ENCODE measurements around the gene ACMSD. TPM values are rescaled to one million over a fixed set of nuclear protein-coding genes. Genes with fewer than 3 reads are reported as not detected.

Gene ACMSD
- total and polyA plus RNA-seq, 10 of the 15 experiments (the other 5 are each of a cell fraction or from before 2014, with no cell fraction given) = 0.08 TPM; not detected in 9

- WGBS (ENCODE audit: insufficient coverage, insufficient replicate concordance, low lambda C conversion rate, missing lambda C conversion rate) = 0% methylated on average over 2 of the region's 2 CpGs
- CTCF ChIA-PET = no interaction called here
- Histone ChIP-seq H3K27ac (ENCODE audit: control insufficient read depth, insufficient read depth) (no peak overlapping the region), H3K79me2 (ENCODE audit: control insufficient read depth, insufficient read depth, low read length) (no peaks in the 10 kb centered on the region), H4K20me1 (ENCODE audit: control insufficient read depth, insufficient read depth) (no peaks in the 10 kb centered on the region), H3K9me3 (replicated peaks; ENCODE audit: control insufficient read depth, insufficient read depth, low read length) (no peaks in the 10 kb centered on the region), H3K4me2 (ENCODE audit: control insufficient read depth, insufficient read depth) (no peak overlapping the region), H3K4me3 (no peak overlapping the region), H3K27me3 (replicated peaks in 1 of 2; ENCODE audit: control insufficient read depth in 2 of 2, insufficient read depth in 2 of 2, low read length in 1 of 2) (no peaks in the 10 kb centered on the region; a peak in 1 of 4 replicates), H3K4me1 (ENCODE audit: control insufficient read depth, insufficient read depth, low read length) (no peaks in the 10 kb centered on the region), H3K36me3 (ENCODE audit: control insufficient read depth in 2 of 2, insufficient read depth in 2 of 2, low read length in 1 of 2) (no peaks in the 10 kb centered on the region), H3K9ac (ENCODE audit: control insufficient read depth, insufficient read depth, low read length) (no peak overlapping the region), H2AFZ (ENCODE audit: control insufficient read depth, low read depth, low read length) (no peak overlapping the region)
- BruUV-seq (replicated peaks) = no TSS peak
- SMC1A ChIA-PET (ENCODE audit: uncharacterized antibody, unreplicated experiment) = no interaction called here
- in situ Hi-C loops (cut with MboI) (no loop called here), intact Hi-C loops (cut with micrococcal nuclease; ENCODE audit: unreplicated experiment) (no loop called here)
- POLR2A ChIA-PET = interaction anchor here (0.6 kb wide), 1 partner anchor 94 kb away, joined by 10 read pairs; no protein-coding TSS in a partner anchor
- TF ChIP-seq WRNIP1 (IDR thresholded peaks at IDR 0.05; ENCODE audit: borderline replicate concordance, low read depth, low read length) = no peak
- no peak for TF ChIP-seq E4F1 (IDR thresholded peaks at IDR 0.05; ENCODE audit: borderline replicate concordance, partially characterized antibody)
- no peak for TF ChIP-seq CUX1 (IDR thresholded peaks at IDR 0.05; ENCODE audit: insufficient replicate concordance, low read depth, low read length)
- no peak for TF ChIP-seq ZNF274 (IDR thresholded peaks at IDR 0.05; ENCODE audit: insufficient read depth, insufficient read length)
- TF ChIP-seq CBX5 (IDR thresholded peaks at IDR 0.05; ENCODE audit: low read depth) = no peak
- no peak for TF ChIP-seq MAX (IDR thresholded peaks at IDR 0.05; ENCODE audit: low read depth, low read length)
- TF ChIP-seq SREBF1 (IDR thresholded peaks at IDR 0.05; ENCODE audit: low read length) = no peak
- no peak for TF ChIP-seq ZSCAN29 (IDR thresholded peaks at IDR 0.05)
- no peak for TF ChIP-seq E2F8 (IDR thresholded peaks at IDR 0.05; ENCODE audit: low read depth, partially characterized antibody)
- TF ChIP-seq HDGF (IDR thresholded peaks at IDR 0.05) = no peak
- no peak for TF ChIP-seq ZNF24 (IDR thresholded peaks at IDR 0.05)
- DNase-seq (ENCODE audit: low read depth, low spot score) = no peak
- FAIRE-seq = no peak
- no peak for ATAC-seq
- RAD21 ChIA-PET (ENCODE audit: unreplicated experiment) = no interaction called here
Measured at GRCh38 chr2:134796373-134796772, 42.0 kb upstream of the ACMSD start.

All from GM12878 (cell line).